Right kidney (tissue), 1 donor: ENCODE data around the gene CD93.

Experiments
- DNase-seq: peaks from one replicate; pipeline ENCODE4 v3.0.0-alpha.2; 2016

The CD93 gene

GRCh38 chr20:23099791-23100719, 13.9 kb upstream of the CD93 start:
- DNase-seq = no peak

DNA sequence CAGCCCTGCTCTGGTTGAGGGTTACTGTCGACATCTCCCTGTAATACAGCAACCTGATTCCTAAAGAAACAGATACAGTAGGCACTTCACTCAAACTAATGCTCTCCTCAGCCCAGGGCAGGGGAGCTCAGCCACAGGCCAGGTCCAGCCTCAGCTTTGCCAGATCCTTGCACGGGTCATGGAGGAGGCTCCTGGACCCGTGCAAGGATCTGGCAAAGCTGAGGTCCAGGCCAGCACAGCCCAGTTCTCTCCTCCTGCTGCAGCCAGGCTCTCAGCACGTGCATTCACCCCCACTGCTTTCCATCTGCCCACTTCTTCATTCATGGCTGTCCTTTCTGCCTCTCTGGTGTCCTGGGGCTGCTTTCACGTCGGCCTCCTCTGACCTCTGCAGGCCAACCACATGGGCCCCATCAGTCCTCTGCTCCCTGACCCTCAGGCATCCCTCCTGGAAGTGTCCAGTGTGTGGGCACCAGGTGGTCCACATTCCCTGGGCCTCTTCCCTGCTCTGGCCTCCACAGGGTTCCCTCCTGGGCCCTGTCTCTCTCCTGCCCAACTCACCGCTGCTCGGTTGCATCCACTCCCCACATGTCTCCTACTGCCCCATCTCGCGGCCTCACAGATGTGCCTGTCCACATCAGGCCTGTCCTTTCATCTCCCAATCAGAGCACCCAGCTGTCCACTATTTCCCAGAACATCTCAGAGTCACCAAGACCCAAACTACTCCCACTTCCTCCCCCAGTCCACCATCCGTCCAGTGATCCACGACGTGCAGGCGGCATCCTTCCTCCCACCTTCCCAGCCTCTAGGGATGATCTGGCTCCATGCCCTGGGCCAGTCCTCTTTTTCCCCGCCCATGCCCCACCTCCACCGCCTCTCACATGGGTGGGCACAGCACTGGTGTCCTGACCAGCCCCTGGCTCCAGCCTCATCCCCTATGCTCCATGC, 11.8 kb upstream of the CD93 start:
- DNase-seq = no peak

DNA sequence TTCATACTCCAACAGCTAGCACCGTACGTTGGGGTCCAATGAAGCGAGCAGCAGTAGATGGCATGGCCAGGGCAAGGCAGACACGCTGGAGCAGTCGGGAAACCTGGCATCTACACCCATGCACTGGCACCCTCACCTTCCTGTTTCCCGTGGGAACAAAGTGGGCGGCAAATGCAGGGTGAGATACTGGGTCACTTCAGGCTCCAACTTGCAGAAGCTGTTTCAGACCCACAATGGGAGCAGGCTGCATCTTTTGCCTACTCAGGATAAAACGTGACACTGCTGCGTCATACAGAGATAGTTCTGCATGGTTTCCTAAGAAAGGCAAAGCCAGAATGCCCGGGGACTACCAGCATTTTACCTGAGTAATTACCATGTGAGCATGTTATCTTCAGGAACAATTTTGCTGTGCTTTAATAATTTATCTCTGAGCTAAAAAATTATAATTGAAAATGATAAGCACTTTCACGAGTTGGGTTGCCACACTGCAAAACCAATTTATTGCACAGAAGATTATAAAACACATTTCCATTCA, 10.9 kb upstream of the CD93 start:
- no peak for DNase-seq

GRCh38 chr20:23096097-23096496, 10.0 kb upstream of the CD93 start:
- no peak for DNase-seq

DNA sequence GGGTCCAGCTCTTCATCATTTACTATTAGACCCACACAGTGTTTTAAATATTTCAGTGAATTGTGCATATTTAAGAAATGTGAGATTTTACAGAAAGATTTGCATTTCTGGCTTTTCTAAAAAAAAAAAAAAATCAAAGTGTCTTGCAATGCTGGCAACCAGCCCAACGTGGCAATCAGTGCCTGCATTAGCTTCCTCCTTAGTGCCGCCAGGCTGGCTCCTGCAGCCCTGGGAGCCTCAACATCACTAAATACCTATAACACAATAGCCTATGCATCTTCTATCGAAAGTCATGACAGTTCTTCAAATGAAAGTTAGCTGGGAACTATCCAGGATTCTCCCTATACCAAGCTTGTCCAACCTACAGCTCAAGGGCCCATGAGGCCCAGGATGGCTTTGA, 9.4 kb upstream of the CD93 start:
- DNase-seq = no peak

DNA sequence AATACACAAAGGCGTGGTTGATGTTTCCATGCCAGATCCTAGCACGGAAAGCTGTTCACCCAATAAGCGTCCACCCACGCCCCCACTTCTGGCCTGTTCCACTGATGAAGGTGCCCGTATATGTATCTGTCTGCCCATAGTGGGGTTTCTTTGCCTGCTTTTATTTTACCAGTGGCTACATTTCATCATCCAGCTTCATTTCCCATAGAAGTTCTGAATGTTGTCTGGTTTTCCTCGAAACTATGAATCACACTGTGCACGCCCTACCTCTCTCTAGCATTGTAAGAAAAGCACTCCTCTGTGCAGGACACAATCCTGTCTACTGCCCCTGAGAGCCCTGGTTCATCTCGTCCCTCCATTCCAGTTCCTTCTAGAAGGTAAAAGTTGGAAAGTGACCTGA, 8.8 kb upstream of the CD93 start:
- DNase-seq = no peak

DNA sequence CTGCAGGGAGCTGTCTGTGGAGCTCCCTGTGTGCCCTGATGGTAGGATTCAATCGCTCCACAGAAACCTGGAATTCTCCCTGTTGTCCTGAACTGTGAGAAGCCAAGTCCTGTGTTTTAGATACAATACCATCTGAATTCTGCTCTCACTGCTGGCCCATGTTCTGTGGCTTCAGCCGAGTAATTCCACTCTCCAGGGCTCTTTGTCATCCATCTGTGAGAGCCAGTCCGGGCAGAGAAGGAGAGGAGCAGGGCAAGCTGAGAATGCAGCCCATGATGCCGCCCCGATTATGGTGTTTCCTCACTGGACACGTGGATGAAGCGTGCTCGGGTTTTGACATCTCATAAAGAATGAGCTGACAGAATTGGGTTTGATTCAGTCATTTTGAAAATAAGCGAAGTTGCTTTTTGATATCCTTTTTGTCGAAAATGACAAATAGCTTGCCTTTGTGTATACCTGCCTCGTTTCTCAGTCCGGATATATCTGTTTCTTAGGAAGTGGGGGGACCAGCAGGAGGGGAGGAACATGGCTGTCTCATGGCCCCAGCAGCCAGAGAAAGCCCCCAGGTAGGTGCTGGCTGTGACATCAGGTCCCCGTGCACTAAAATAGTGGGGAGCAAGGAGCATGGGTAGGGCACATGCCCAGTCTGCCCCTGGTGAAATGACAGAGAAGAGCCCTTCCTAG, 8.2 kb upstream of the CD93 start:
- no peak for DNase-seq

- no peak for DNase-seq
These were observed 7.5 kb upstream of the CD93 start for GRCh38 chr20:23093613-23094012.

DNA sequence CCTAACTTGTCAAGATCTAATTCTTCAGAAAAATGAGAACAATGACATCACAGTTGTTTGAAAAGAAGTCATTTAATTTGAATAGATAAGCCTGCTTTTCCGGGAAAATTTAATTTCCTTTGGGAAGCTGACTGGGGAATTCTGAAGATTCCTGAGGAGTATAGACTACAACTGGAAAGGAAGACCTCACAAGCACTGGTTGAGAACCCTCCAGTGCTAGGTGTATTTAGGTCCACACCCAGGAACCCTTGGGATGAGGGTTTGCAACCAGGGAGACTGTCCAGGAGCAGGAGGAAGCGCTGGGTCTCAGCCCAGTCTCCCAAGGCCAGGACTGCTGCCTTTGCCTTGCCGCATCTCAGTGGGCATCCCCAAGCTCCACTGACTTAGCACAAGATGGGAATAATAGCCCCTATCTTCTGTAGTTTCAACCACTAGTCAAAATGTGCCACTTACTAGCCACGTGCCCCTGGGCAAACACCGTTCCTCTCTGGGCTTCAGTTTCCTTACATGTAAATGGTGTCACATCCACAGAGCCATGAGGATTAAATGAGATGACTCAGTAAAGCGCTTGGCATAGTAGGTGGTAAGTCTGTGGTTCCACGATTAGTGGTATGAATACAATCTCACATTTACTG, 6.9 kb upstream of the CD93 start:
- no peak for DNase-seq

DNA sequence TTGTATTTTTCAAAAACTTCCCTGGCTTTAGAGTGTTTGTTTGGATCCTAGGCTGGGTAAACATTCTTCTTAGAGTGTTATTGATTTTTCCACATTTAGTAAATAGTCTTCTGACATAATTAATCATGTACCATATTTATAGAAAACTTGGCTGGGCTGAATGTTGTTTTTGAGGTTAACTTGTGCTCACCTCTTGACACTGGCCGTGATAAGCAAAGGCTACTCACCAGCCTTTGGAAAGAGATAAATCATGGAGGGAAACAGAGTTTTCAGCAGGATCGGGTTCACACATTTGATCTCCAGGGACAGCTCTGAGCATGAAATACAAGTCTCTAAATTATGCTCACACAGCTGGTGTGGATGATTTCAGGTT, 6.2 kb upstream of the CD93 start:
- DNase-seq = no peak

DNA sequence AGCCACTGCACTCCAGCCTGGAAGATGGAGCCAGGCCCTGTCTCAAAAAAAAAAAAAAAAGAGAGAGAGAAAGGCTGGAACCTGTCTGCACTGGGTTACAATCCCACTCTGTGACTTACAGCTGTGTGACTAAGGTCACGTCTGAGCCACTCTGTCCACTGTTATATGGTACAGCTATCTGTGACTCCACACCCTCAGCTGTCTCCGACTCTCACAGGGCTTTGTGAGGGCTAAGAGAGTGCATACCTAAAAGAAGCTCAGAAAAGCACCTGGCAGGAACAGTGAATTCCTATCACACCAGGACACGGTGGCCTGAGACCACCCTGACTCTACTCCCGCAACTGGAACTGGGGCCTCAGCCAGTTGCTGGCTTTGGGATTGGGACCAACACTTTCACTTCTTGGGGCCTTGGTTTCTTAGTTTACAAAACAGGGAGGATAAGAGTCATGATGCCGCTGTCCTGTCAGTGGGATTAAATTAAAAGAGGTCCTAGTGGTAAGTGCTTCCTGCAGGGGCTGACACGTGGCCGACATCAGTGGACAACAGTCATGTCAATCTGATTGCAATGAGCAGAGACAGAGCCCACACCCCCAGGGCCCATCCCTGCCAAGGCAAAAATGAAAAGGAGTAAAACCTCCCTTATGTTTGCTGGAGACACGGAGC, 5.7 kb upstream of the CD93 start:
- DNase-seq = no peak

GRCh38 chr20:23090878-23091277, 4.8 kb upstream of the CD93 start:
- DNase-seq = no peak

DNA sequence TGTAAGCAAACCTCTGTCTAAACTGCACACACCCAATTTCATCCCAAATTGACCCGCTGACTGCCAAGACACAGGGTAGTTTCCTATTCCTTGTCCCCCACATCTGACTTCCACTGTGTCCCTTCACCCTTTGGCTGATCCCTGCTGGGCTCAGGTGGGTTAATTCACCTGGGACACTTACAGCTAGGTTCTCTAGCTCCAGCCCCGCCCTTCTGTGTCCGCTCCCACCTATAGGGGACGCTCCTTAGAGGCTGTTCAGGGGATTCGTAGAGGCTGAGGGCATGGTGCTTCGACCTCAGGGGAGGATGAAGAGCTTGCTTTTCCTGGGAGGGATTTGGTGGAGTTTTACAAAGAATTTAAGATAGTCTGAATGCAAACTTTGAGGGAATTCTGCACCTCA, 4.0 kb upstream of the CD93 start:
- DNase-seq = no peak

DNA sequence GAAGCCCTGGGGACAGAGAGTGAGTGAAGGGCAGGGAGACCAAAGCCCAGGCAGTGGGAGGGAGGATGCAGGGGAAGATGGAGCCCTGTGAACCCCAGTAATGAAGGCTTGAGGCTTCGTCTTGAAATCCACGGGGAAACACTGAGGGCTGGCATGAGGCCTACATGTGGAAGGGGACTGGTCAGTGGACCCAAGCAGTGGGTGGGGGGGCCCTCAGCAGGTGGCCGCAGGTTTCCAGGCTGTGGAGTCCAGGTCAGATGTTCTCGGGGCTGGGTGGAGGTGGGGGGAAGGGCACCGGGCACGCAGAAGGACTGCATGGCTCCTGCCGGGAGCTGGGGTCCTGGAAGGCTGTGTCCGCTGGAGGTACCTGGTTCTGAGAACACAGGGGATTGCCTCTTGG, 2.7 kb upstream of the CD93 start:
- DNase-seq = no peak

DNA sequence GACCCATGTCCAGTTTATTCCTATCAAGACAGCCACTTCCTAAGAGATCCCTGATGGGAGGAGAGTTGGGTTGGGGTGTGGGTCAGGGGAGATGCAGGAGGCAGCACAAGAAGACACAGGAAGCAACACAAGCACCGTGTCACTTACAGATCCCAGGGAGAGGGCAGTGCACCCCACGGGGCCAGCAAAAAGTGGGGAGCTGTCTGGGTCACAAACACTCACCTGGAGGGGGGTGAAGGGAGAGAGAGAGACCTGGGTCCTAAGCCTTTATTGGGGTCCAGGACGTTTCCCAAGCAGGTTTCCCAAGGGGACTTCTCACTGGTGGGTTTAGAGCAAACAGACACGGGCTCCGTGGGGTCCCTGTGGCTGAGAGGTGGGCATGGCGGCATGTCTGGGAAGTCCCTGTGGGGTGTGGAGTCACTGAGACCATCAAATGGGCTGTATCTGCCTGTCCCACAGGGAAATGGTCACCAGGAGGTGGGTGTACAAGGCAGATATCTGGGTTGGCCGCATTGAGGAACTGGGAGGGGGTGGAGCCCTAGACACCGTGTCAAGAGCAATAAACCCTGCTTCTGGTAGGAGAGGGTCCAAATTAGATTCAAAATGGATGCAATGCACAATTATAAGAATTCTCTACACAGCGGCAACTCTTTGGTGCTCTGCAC, 1.6 kb upstream of the CD93 start:
- no peak for DNase-seq

- DNase-seq = no peak
These were observed 847 bp upstream of the CD93 start for GRCh38 chr20:23086931-23087411.

- no peak for DNase-seq
These were observed 578 bp downstream of the CD93 start for GRCh38 chr20:23085436-23086055.

GRCh38 chr20:23084845-23085365, 1.2 kb downstream of the CD93 start:
- no peak for DNase-seq

- no peak for DNase-seq
These were observed 1.8 kb downstream of the CD93 start for GRCh38 chr20:23084282-23084844.
